ENCODE measurements around the gene PMVK. TPM values are rescaled to one million over a fixed set of nuclear protein-coding genes. Genes with fewer than 3 reads are reported as not detected.
A peak's percentile ranks its signal among the peaks of the same experiment; 100 is the strongest.

PMVK gene
- total RNA-seq, 1 experiment from 2014 or later = 24.0 TPM

- H3K4me2 ChIP-seq (ENCODE audit: low read length) = no peak overlapping the region
- no peaks in the 10 kb centered on the region for H3K9me3 ChIP-seq (ENCODE audit: control insufficient read depth in 1 of 2, insufficient read depth in 1 of 2, low read depth in 1 of 2, low read length in 2 of 2)
- no peak for TF ChIP-seq ZBTB33 (IDR thresholded peaks at IDR 0.05; ENCODE audit: extremely low read depth, insufficient replicate concordance, low read length)
- no peak for TF ChIP-seq SRF (IDR thresholded peaks at IDR 0.05; ENCODE audit: low read depth)
- TF ChIP-seq POLR2A (IDR thresholded peaks at IDR 0.05; ENCODE audit: borderline replicate concordance, extremely low read depth, insufficient read depth, insufficient read length) = no peak
- no peak for TF ChIP-seq EZH2phosphoT487 (IDR thresholded peaks at IDR 0.05; ENCODE audit: borderline replicate concordance)
- no peak for TF ChIP-seq SP1 (IDR thresholded peaks at IDR 0.05; ENCODE audit: low read depth)
- TF ChIP-seq MAX (IDR thresholded peaks at IDR 0.05) = no peak
- TF ChIP-seq YY1 (IDR thresholded peaks at IDR 0.05; ENCODE audit: extremely low read depth, insufficient replicate concordance, low read depth, low read length) = no peak
- TF ChIP-seq, protein P1, sequence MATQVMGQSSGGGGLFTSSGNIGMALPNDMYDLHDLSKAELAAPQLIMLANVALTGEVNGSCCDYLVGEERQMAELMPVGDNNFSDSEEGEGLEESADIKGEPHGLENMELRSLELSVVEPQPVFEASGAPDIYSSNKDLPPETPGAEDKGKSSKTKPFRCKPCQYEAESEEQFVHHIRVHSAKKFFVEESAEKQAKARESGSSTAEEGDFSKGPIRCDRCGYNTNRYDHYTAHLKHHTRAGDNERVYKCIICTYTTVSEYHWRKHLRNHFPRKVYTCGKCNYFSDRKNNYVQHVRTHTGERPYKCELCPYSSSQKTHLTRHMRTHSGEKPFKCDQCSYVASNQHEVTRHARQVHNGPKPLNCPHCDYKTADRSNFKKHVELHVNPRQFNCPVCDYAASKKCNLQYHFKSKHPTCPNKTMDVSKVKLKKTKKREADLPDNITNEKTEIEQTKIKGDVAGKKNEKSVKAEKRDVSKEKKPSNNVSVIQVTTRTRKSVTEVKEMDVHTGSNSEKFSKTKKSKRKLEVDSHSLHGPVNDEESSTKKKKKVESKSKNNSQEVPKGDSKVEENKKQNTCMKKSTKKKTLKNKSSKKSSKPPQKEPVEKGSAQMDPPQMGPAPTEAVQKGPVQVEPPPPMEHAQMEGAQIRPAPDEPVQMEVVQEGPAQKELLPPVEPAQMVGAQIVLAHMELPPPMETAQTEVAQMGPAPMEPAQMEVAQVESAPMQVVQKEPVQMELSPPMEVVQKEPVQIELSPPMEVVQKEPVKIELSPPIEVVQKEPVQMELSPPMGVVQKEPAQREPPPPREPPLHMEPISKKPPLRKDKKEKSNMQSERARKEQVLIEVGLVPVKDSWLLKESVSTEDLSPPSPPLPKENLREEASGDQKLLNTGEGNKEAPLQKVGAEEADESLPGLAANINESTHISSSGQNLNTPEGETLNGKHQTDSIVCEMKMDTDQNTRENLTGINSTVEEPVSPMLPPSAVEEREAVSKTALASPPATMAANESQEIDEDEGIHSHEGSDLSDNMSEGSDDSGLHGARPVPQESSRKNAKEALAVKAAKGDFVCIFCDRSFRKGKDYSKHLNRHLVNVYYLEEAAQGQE (IDR thresholded peaks at IDR 0.05; ENCODE audit: low read depth) = no peak
- TF ChIP-seq, protein P2, sequence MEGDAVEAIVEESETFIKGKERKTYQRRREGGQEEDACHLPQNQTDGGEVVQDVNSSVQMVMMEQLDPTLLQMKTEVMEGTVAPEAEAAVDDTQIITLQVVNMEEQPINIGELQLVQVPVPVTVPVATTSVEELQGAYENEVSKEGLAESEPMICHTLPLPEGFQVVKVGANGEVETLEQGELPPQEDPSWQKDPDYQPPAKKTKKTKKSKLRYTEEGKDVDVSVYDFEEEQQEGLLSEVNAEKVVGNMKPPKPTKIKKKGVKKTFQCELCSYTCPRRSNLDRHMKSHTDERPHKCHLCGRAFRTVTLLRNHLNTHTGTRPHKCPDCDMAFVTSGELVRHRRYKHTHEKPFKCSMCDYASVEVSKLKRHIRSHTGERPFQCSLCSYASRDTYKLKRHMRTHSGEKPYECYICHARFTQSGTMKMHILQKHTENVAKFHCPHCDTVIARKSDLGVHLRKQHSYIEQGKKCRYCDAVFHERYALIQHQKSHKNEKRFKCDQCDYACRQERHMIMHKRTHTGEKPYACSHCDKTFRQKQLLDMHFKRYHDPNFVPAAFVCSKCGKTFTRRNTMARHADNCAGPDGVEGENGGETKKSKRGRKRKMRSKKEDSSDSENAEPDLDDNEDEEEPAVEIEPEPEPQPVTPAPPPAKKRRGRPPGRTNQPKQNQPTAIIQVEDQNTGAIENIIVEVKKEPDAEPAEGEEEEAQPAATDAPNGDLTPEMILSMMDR (IDR thresholded peaks at IDR 0.05 in 2 of 3, conservative IDR thresholded peaks at IDR 0.05 in 1 of 3; ENCODE audit: borderline replicate concordance in 1 of 3, insufficient read depth in 1 of 3, low read depth in 2 of 3, low read length in 2 of 3) = no peak
- TF ChIP-seq POLR2AphosphoS5 (IDR thresholded peaks at IDR 0.05; ENCODE audit: low read depth, low read length) = no peak
- TF ChIP-seq CEBPB (IDR thresholded peaks at IDR 0.05; ENCODE audit: low read depth) = no peak
- TF ChIP-seq TCF7L2 (IDR thresholded peaks at IDR 0.05; ENCODE audit: borderline replicate concordance, extremely low read depth, insufficient read depth, insufficient read length) = no peak
- ATAC-seq = no peak
- H3K4me1 ChIP-seq (ENCODE audit: control insufficient read depth in 1 of 2, insufficient read depth in 2 of 2, low read length in 2 of 2) = peaks cover 0 to 19% of the 10 kb centered on the region in 2 experiments; a peak in 3 of 4 replicates
- ChIA-PET CTCF (interaction anchor here (1.5 to 1.6 kb wide), 4 partner anchors 59 to 318 kb away, joined by 4 to 22 read pairs (median 8); partner anchors contain the start of gene PMVK), POLR2A (no interaction called here), RAD21 (ENCODE audit: low non-redundant PET in 1 of 2, low total read pairs in 2 of 2, uncharacterized antibody in 2 of 2, unreplicated experiment in 2 of 2) (interaction anchor here in 1 of 2 experiments (1.0 kb wide), 1 partner anchor 55 kb away, joined by 4 read pairs; no protein-coding TSS in a partner anchor)
- no peak overlapping the region for H3K27ac ChIP-seq (ENCODE audit: low read depth, low read length)
- H3K4me3 ChIP-seq (replicated peaks in 1 of 2; ENCODE audit: low read depth in 1 of 2, low read length in 2 of 2) = no peak overlapping the region
- DNase-seq (ENCODE audit: low read depth, low spot score) = no peak
- no peaks in the 10 kb centered on the region for H4K20me1 ChIP-seq (ENCODE audit: insufficient read depth)
- H3K36me3 ChIP-seq (ENCODE audit: control insufficient read depth in 1 of 2, insufficient read depth in 2 of 2, low read length in 2 of 2) = no peaks in the 10 kb centered on the region
- peak overlapping the region; percentile 82 for H2AFZ ChIP-seq (ENCODE audit: low read depth, low read length, poor library complexity, severe bottlenecking)
- H3K79me2 ChIP-seq (ENCODE audit: insufficient read depth, low read length) = no peaks in the 10 kb centered on the region
- no TSS peak for BruUV-seq (replicated peaks)
- H3K9ac ChIP-seq (ENCODE audit: low read length) = no peak overlapping the region
- intact Hi-C loops (cut with micrococcal nuclease) = loop anchor here (5.0 kb wide), 2 partner anchors 110 to 395 kb away; no protein-coding TSS in a partner anchor
- no peaks in the 10 kb centered on the region for H3K9me2 ChIP-seq (ENCODE audit: insufficient read depth)
- H3K27me3 ChIP-seq (ENCODE audit: insufficient read depth, low read length) = no peaks in the 10 kb centered on the region
Observed at GRCh38 chr1:154877370-154877974, 59.0 kb downstream of the PMVK start.

Data from HCT116 (cell line).